K562 (cell line): ENCODE results near the gene SLC25A21. TPM values are rescaled to one million over a fixed set of nuclear protein-coding genes. Genes with fewer than 3 reads are reported as not detected.

Experiments used
- ATAC-seq: fragments of 200-7000 bp; cut with Tn5 transposase; 3 replicates; pipeline ENCODE4 v1.9.1; 2020; ENCODE audit warnings: moderate library complexity
- BruUV-seq: library from RNA; stranded (reverse); fragments of 400-500 nt; replicated peaks from 2 replicates; lab custom pipeline; 2021; lab: Mats Ljungman, UMichigan
- CTCF ChIA-PET: fragments of 300-600 bp; formaldehyde crosslinking; extraction: SDS; loops from one replicate; lab custom pipeline; 2021; ENCODE audit warnings: low intra/inter-chr PET ratio; lab: Yijun Ruan, JAX
- POLR2A ChIA-PET: fragments of 300-600, 350-650 bp; sonication (Branson Sonifier 250); formaldehyde crosslinking; extraction: SDS; loops from one replicate; lab custom pipeline; 2021; ENCODE audit warnings: antibody characterized with exemption, inconsistent platforms; lab: Yijun Ruan, JAX
- DNase-seq, 4 experiments: peaks; one replicate each; pipeline versions ENCODE4 v3.0.0 to v3.0.0-alpha.2; 2011 to 2018; ENCODE audit warnings: low spot score in 3 of 4, mixed read lengths in 3 of 4; ENCODE audit errors: extremely low read depth in 1 of 4
- FAIRE-seq: peaks from 2 replicates; lab custom pipeline; 2011; peaks lifted over from hg19 to GRCh38; lab: Jason Lieb, UNC
- H2AFZ ChIP-seq: 2 replicates; pipeline ENCODE4 v1.6.0; 2011; ENCODE audit warnings: low read depth, low read length, control low read depth, inconsistent platforms
- H3K27ac ChIP-seq: fragments of 200-600 bp; 3 replicates; pipeline ENCODE4 v1.8.0; 2011; ENCODE audit warnings: low read depth, mild to moderate bottlenecking, control low read depth, inconsistent platforms, low read length, moderate library complexity, mixed read lengths; ENCODE audit errors: extremely low read depth
- H3K27me3 ChIP-seq, 2 experiments: fragments of 300-600 bp in 1 of 2; 2 replicates in 1 of 2; 3 replicates in 1 of 2; pipeline versions ENCODE4 v1.6.0 to v1.8.0; 2011; ENCODE audit warnings: inconsistent platforms in 2 of 2, low read length in 2 of 2, mild to moderate bottlenecking in 1 of 2, mixed read lengths in 1 of 2, moderate library complexity in 1 of 2; ENCODE audit not compliant: control insufficient read depth in 2 of 2, insufficient read depth in 2 of 2
- H3K36me3 ChIP-seq: fragments of 300-600 bp; 3 replicates; pipeline ENCODE4 v1.8.0; 2011; ENCODE audit warnings: mild to moderate bottlenecking, low read length, inconsistent platforms; ENCODE audit not compliant: control insufficient read depth, insufficient read depth
- H3K4me1 ChIP-seq, 2 experiments: fragments of 200-600 bp in 1 of 2; replicated peaks in 1 of 2; 2 replicates in 1 of 2; 3 replicates in 1 of 2; pipeline versions ENCODE4 v1.5.1 to v1.8.0; 2011; ENCODE audit warnings: inconsistent platforms in 2 of 2, low read length in 2 of 2, mild to moderate bottlenecking in 1 of 2, mixed read lengths in 1 of 2, moderate library complexity in 1 of 2; ENCODE audit not compliant: control insufficient read depth in 2 of 2, insufficient read depth in 2 of 2
- H3K4me2 ChIP-seq: 2 replicates; pipeline ENCODE4 v1.6.1; 2011; ENCODE audit warnings: low read length, control low read depth, inconsistent platforms, mixed read lengths; ENCODE audit not compliant: insufficient read depth
- H3K4me3 ChIP-seq: fragments of 200-600 bp; sonication (generic), shearing (Covaris generic); 2 replicates; pipeline ENCODE4 v1.5.1; 2016; ENCODE audit warnings: control low read depth, inconsistent platforms
- H3K79me2 ChIP-seq: fragments of 200-600 bp; 3 replicates; pipeline ENCODE4 v1.8.0; 2011; ENCODE audit warnings: low read length, inconsistent platforms; ENCODE audit not compliant: control insufficient read depth, insufficient read depth
- H3K9ac ChIP-seq, 2 experiments: 2 replicates each; pipeline versions ENCODE4 v1.6.0 to v1.6.1; 2011; ENCODE audit warnings: low read depth in 2 of 2, low read length in 2 of 2, control low read depth in 1 of 2, inconsistent platforms in 1 of 2, mild to moderate bottlenecking in 1 of 2, mixed read lengths in 1 of 2; ENCODE audit not compliant: insufficient read depth in 1 of 2
- H3K9me1 ChIP-seq: one replicate; pipeline ENCODE4 v1.6.0; 2011; ENCODE audit warnings: inconsistent platforms, mild to moderate bottlenecking, low read length, moderate library complexity; ENCODE audit not compliant: control insufficient read depth, insufficient read depth
- H3K9me3 ChIP-seq: replicated peaks from 2 replicates; pipeline ENCODE4 v1.5.1; 2011; ENCODE audit warnings: low read depth, low read length, inconsistent platforms; ENCODE audit not compliant: control insufficient read depth, insufficient read depth
- H4K20me1 ChIP-seq: replicated peaks from 2 replicates; pipeline ENCODE4 v1.6.1; 2011; ENCODE audit warnings: low read length, inconsistent platforms, mixed read lengths; ENCODE audit not compliant: control insufficient read depth, insufficient read depth
- FOXJ2 ChIP-seq: fragments of 200-800 bp; sonication (Bioruptor generic); IDR thresholded peaks from 2 replicates; pipeline ENCODE4 v1.6.1; 2016; ENCODE audit warnings: missing genetic modification characterization, missing compliant biosample characterization
- RAD21 ChIP-seq, 2 experiments: fragments of 250-450 bp in 1 of 2; fragments of 450-650 bp in 1 of 2; sonication (Bioruptor Pico) in 1 of 2; formaldehyde crosslinking in 1 of 2; IDR thresholded peaks in 1 of 2; conservative IDR thresholded peaks in 1 of 2; 2 replicates each; pipeline versions ENCODE4 v1.4.0 to v1.8.0; 2020 to 2022; ENCODE audit warnings: mild to moderate bottlenecking in 2 of 2, moderate library complexity in 1 of 2
- RFX7 ChIP-seq: fragments of 250-450 bp; sonication (Bioruptor Pico); IDR thresholded peaks from 2 replicates; pipeline ENCODE4 v1.5.1; 2021; ENCODE audit warnings: mild to moderate bottlenecking
- TEAD4 ChIP-seq, 2 experiments: sonication (generic) in 1 of 2; formaldehyde crosslinking in 1 of 2; IDR thresholded peaks; 2 replicates each; pipeline versions ENCODE4 v1.6.1 to v1.8.0; 2012 to 2022; ENCODE audit warnings: borderline replicate concordance in 1 of 2, inconsistent platforms in 1 of 2, low read length in 1 of 2, mild to moderate bottlenecking in 1 of 2, missing genetic modification reagents in 1 of 2
- ZNF197 ChIP-seq: fragments of 200-800 bp; sonication (Bioruptor generic); IDR thresholded peaks from 2 replicates; pipeline ENCODE4 v1.6.1; 2016; ENCODE audit warnings: low read depth, missing genetic modification characterization, missing compliant biosample characterization
- ZNF764 ChIP-seq: fragments of 250-450 bp; sonication (Bioruptor Pico); IDR thresholded peaks from 2 replicates; pipeline ENCODE4 v1.4.0; 2020; ENCODE audit warnings: low read depth, mild to moderate bottlenecking, moderate library complexity
- WGBS: fragments of 100-300 bp; shearing (Covaris generic); methylation state at CpG from one replicate; pipeline ENCODE4 v1.1.6; 2016; ENCODE audit warnings: low coverage, mixed read lengths; ENCODE audit not compliant: insufficient coverage; ENCODE audit errors: missing lambda C conversion rate; 5-methylcytosine and 5-hydroxymethylcytosine counted together
- in situ Hi-C: fragments of 300-500 bp; cut with MboI; formaldehyde crosslinking; loops from 4 replicates; pipeline ENCODE4 v1.15.0; 2018; ENCODE audit warnings: inconsistent platforms, mixed read lengths
- intact Hi-C: fragments of 100-400 bp; cut with micrococcal nuclease; formaldehyde crosslinking; loops from 2 replicates; pipeline ENCODE4 v1.14.2; 2022
- polyA plus RNA-seq, 8 experiments: library from polyadenylated mRNA; depleted of rRNA in 4 of 8; stranded (reverse) in 5 of 8; unstranded in 3 of 8; fragments of >200 nt; fragmentation: Nextera tagmentation in 2 of 8; fragmentation: Illumina TruSeq in 1 of 8; extraction: Ambion mirVana in 2 of 8; extraction: Trizol in 1 of 8; gene quantifications; 2 replicates each; pipeline versions ENCODE4 v1.2.1 to v1.2.3, GENCODE V29; 2011 to 2014; ENCODE audit warnings: inconsistent platforms in 1 of 8, missing spikeins in 1 of 8
- total RNA-seq, 7 experiments: library from RNA; depleted of rRNA in 6 of 7; stranded (reverse); fragments of >200 nt in 6 of 7; fragmentation: Illumina TruSeq in 2 of 7; extraction: Trizol in 2 of 7; gene quantifications; 2 replicates each; pipeline versions ENCODE4 v1.2.1 to v1.2.3, GENCODE V29; 2011 to 2021; ENCODE audit warnings: low replicate concordance in 1 of 7
- TF ChIP-seq, protein P1 (sequence below): sonication (generic); formaldehyde crosslinking; IDR thresholded peaks from 2 replicates; pipeline ENCODE4 v1.9.0; 2022; ENCODE audit warnings: mild to moderate bottlenecking, missing genetic modification reagents
- TF ChIP-seq, protein P2 (sequence below): IDR thresholded peaks from 2 replicates; pipeline ENCODE4 v1.6.1; 2014; ENCODE audit warnings: antibody characterized with exemption
- TF ChIP-seq, protein P3 (sequence below), 2 experiments: fragments of 450-650 bp; IDR thresholded peaks; 2 replicates each; pipeline ENCODE4 v1.6.1; 2018; ENCODE audit warnings: mild to moderate bottlenecking in 2 of 2, low read depth in 1 of 2; ENCODE audit not compliant: partially characterized antibody in 2 of 2

SLC25A21 gene
- total and polyA plus RNA-seq, 9 of the 15 experiments (the other 6 are each of a cell fraction or from before 2014, with no cell fraction given), result 15.2 to 46.7 (median 28.7) TPM

DNA sequence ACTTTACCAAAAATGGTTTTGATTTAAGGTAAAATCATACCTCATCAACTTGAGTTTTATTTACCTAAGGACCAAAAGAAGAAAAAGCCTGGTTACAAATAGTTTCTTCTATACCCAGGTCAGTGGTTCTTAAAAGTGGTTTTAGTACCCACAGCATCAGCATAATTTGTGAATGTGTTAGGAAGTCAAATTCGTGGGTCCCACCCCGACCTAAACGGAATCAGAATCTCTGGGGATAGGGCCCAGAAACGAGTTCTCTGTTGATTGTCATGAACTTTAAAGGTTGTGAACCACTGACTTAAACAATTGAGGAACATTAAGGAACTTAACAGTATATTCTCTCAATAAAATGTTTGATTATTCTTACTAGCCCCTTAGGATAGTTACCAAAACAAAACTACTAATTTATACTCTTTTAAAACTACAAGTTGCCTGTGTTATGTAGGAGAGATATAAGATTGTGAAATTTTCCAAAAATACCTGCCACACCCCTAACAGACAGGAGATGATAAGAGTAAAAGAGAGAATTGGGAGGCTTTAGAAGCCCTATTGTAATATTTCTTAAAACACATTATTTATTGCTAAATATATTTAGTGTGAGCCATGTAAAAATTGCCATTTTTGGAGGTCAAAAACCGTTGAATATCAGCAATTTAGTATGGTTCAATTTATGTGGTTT, 669 bp upstream of the SLC25A21 start (continued):
- TF ChIP-seq, protein P1, sequence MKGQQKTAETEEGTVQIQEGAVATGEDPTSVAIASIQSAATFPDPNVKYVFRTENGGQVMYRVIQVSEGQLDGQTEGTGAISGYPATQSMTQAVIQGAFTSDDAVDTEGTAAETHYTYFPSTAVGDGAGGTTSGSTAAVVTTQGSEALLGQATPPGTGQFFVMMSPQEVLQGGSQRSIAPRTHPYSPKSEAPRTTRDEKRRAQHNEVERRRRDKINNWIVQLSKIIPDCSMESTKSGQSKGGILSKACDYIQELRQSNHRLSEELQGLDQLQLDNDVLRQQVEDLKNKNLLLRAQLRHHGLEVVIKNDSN (CRISPR knock-in tag), result no peak
- TF ChIP-seq TEAD4 (IDR thresholded peaks at IDR 0.05; ENCODE audit: low read length) (peak; percentile 51; the same call in 1 of the 2 replicates), TEAD4 (CRISPR knock-in tag; IDR thresholded peaks at IDR 0.05; ENCODE audit: borderline replicate concordance) (no peak)
- TF ChIP-seq, protein P2, sequence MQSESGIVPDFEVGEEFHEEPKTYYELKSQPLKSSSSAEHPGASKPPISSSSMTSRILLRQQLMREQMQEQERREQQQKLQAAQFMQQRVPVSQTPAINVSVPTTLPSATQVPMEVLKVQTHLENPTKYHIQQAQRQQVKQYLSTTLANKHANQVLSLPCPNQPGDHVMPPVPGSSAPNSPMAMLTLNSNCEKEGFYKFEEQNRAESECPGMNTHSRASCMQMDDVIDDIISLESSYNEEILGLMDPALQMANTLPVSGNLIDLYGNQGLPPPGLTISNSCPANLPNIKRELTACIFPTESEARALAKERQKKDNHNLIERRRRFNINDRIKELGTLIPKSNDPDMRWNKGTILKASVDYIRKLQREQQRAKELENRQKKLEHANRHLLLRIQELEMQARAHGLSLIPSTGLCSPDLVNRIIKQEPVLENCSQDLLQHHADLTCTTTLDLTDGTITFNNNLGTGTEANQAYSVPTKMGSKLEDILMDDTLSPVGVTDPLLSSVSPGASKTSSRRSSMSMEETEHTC, result no peak
- TF ChIP-seq, all 486 proteins: peak for 10

DNA sequence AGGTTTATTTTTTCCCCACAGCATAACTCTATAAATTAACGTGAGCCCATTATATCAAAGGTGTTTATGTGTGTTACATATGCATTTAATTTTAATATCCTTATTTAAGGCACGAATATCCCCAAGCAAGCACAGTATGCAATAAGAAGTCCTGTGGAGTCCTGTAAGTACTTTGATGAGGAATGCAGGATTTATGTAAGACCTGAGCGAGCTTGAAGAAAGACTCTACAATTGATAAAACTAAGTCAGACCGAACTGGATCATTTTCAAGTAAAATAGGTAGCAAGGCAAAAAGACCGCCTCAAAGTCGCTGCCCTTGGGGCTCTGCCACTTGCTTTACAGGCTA, 755 bp downstream of the SLC25A21 start:
- intact Hi-C loops (loop anchor here (1.0 kb wide), 1 partner anchor 26 kb away; the partner anchor contains the start of gene MIPOL1), in situ Hi-C loops (loop anchor here (25.0 kb wide), 1 partner anchor 1334 kb away; the partner anchor contains the start of gene BRMS1L)
- H3K9me1 ChIP-seq, result no peaks in the 10 kb centered on the region
- no peaks in the 10 kb centered on the region for H4K20me1 ChIP-seq
- BruUV-seq, result TSS peak; percentile 36
- ChIA-PET POLR2A (interaction anchor here (1.0 to 1.3 kb wide), 2 partner anchors 24 to 26 kb away, joined by 3 to 4 read pairs; partner anchors contain the start of gene MIPOL1), CTCF (no interaction called here)
- peaks cover 80% of the 10 kb centered on the region for H3K79me2 ChIP-seq
- ATAC-seq, result peak; percentile 2
- H3K27ac ChIP-seq, result peak overlapping the region; percentile 94
- no peak for FAIRE-seq
- H3K36me3 ChIP-seq, result no peaks in the 10 kb centered on the region
- no peaks in the 10 kb centered on the region for H3K9me3 ChIP-seq
- peak overlapping the region; percentile 94 to 100 for H3K9ac ChIP-seq
- H3K4me1 ChIP-seq, result peaks cover 11 to 38% of the 10 kb centered on the region in 2 experiments
- peak overlapping the region; percentile 91 for H2AFZ ChIP-seq
- no peak for DNase-seq
- H3K27me3 ChIP-seq, result no peaks in the 10 kb centered on the region
- peak overlapping the region; percentile 95 for H3K4me2 ChIP-seq
- under 1% methylated on average over 6 of the region's 6 CpGs for WGBS
- peak overlapping the region; percentile 75 for H3K4me3 ChIP-seq
- TF ChIP-seq FOXJ2 (tag), result 0 out of 2 replicates have a peak, but pooled peaks have one; percentile 28
- TF ChIP-seq ZNF764 (CRISPR knock-in tag), result no peak
- TF ChIP-seq, protein P3, sequence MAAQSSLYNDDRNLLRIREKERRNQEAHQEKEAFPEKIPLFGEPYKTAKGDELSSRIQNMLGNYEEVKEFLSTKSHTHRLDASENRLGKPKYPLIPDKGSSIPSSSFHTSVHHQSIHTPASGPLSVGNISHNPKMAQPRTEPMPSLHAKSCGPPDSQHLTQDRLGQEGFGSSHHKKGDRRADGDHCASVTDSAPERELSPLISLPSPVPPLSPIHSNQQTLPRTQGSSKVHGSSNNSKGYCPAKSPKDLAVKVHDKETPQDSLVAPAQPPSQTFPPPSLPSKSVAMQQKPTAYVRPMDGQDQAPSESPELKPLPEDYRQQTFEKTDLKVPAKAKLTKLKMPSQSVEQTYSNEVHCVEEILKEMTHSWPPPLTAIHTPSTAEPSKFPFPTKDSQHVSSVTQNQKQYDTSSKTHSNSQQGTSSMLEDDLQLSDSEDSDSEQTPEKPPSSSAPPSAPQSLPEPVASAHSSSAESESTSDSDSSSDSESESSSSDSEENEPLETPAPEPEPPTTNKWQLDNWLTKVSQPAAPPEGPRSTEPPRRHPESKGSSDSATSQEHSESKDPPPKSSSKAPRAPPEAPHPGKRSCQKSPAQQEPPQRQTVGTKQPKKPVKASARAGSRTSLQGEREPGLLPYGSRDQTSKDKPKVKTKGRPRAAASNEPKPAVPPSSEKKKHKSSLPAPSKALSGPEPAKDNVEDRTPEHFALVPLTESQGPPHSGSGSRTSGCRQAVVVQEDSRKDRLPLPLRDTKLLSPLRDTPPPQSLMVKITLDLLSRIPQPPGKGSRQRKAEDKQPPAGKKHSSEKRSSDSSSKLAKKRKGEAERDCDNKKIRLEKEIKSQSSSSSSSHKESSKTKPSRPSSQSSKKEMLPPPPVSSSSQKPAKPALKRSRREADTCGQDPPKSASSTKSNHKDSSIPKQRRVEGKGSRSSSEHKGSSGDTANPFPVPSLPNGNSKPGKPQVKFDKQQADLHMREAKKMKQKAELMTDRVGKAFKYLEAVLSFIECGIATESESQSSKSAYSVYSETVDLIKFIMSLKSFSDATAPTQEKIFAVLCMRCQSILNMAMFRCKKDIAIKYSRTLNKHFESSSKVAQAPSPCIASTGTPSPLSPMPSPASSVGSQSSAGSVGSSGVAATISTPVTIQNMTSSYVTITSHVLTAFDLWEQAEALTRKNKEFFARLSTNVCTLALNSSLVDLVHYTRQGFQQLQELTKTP (IDR thresholded peaks at IDR 0.05; ENCODE audit: low read depth in 1 of 2, partially characterized antibody in 2 of 2), result peak in 1 of 2 experiments; percentile 14
- no peak for TF ChIP-seq ZNF197 (CRISPR knock-in tag)
- no peak for TF ChIP-seq RAD21 (CRISPR knock-in tag; conservative IDR thresholded peaks at IDR 0.05 in 1 of 2, IDR thresholded peaks at IDR 0.05 in 1 of 2)
- no peak for TF ChIP-seq RFX7 (CRISPR knock-in tag)
